ENCODE measurements around the gene PTGES2.
A peak's percentile ranks its signal among the peaks of the same experiment; 100 is the strongest.

PTGES2 gene

DNA sequence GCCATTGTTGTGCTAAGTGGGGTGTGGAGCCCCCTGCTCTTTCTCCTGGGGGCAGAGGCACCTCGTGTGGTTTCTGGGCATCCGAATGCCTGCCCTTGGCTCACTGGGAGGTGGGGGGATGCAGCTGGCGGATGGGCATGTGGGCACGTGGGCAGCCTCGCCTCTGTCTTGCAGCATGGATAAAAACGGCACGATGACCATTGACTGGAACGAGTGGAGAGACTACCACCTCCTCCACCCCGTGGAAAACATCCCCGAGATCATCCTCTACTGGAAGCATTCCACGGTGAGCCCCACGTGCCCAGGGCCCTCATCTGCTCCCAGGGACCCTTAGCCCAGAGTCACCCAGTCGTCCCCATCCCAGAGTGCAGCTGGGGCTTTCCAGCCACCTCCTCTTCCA lies 25.3 kb downstream of the PTGES2 start:
- DNase-seq, result no peak

DNA sequence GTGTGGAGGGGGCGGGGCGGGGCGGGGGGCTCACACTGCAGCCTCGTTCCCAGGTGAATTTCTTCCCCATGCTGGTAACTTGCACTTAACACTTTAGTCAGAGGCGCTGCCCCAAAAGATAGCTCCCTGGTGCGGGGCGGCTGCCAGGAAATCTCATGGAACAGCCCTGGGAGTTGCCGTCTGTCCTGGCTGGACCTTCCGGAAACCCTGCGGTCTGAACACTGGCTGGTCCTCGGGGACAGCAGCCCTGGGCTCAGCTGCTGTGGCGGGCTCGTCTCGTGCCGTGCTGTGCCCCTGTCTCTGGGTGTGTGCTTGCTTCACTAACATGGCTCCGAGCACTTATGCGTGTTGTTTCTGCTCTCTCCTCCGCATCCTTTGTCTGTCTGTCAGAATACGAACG lies 25.8 kb downstream of the PTGES2 start:
- no peak for DNase-seq

DNA sequence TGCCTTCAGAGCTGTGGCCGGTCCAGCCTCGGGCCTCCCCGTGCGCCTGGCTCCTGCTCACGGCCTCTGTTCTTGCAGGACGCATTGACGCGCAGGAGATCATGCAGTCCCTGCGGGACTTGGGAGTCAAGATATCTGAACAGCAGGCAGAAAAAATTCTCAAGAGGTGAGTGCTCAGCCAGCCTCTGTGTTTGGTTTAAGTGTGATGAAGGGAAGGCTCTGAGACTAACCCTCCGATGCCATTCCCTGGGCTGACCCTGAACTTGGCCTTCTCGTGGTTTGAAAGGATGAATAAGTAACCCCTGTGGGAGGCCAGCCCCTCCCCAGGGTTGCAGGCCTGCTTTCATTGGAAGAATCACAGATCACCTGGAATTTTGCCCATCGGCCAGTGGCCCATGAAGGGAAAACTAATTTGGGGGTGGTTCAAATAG lies 26.3 kb downstream of the PTGES2 start:
- no peak for DNase-seq

DNA sequence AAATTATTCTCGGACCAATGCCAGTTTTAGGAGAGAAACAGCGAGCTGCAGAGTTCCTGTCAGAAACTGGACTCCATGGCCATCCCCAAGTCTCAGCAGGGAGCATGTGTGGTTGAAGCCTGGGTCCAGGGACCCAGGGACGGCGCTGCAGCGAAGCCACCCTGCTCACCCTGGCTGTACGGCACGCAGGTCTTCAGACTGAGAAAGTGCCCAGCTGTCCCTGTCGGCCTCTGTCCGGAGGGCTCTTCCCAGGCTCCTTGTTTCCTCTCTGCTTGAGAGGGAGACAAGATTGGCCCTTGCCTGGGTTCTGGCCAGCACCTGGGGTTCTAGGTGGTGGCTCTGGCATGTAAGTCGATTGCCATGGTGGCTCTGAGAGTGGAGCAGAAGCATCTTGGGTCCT lies 26.9 kb downstream of the PTGES2 start:
- no peak for DNase-seq

DNA sequence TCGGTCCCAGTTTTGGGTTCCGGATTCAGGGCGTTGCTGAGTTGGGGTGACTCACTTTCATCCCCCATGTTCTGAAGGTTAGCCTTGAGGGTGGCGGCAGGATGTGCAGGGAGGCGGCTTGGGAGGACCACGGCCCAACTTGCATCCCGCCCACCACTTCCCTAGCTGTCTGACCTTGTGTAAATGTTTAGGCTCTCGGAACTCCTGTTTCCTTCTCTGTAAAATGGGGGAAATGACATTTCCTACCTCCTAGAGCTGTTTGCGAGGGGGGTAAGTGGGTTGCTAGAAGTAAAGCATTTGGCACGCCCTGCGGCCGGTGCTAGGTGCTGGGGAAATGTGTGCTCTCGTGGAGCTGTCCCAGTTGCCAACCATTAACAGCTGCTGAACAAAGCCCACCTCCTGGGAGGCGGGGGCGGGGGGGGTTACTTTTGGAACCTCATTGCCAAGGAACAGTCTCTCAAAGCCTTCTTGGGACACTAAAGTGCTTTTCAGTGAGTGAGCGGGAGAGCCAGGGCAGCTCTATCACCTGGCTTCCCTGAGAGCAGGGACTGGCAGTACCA lies 27.5 kb downstream of the PTGES2 start:
- no peak for DNase-seq

DNA sequence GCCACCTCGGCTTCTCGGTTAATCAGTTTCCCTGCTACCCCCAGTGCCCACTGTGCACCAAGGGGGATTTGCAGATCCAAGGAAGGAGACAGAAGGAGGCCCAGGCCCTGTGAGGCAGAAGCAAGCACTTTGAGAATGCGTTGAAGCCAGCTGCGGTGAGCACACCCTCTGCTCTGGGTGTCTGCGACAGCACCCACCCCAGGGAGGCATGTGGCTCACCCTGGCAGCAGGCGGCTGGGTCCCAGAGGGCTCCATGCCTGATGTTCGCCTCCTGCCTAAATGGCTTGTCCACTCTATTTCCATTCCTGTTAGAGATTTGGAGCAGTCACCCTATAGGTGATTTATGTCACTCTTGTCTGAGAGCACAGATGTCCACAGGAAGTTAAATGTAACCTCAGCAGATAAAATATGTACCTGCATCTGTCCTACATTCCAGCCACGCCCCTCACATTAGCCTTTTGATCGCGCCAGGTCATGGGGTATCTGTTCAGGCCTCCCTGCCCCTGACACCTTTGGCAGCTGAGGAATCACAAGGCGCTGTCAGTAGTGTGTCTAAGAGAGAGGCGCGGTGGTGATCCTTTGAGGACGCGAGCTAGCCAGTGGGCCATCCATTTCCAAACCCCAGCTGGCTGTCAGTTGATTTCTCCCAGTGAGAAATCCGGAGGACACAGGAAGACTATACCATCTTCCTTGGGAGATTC lies 28.1 kb downstream of the PTGES2 start:
- DNase-seq, result no peak

DNA sequence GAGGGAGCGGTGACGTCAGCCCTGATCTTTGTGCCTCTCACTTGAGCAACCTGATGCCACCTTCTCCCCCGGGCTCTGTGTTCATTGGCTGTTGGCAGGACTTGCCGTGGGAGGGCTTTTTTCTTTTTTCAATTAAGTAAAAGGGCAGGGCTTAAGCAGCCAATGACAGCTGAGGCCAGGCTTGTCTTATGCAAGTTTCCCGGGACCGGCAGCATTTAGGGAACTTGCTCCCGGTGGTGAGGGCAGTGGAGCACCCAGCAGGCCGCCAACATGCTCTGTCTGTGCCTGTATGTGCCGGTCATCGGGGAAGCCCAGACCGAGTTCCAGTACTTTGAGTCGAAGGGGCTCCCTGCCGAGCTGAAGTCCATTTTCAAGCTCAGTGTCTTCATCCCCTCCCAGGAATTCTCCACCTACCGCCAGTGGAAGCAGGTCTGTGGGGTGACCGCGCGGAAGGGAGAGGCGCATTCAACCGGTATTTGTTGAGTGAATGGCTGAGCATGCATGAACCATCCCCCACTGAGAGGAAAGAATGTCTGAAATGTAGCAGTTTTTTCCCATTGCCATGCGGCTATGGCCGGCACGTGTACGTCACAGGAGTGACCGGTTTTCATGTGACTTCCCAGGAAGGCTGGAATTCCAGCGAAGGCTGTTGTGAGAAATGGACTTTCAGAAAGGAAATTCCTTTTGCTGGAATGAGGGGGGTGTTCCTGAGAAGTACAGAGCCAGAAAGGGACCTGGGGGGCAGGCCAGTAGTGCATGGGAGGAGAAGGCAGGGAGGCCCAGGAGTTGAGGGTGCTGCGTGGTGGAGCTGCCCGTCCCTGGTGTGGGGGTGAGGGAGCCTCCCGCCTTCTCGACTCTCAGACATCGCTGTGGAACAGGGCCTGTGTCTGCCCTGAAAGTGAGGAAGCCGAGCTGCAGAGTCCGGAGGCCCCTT lies 29.0 kb downstream of the PTGES2 start:
- peak; percentile 68 for DNase-seq

DNA sequence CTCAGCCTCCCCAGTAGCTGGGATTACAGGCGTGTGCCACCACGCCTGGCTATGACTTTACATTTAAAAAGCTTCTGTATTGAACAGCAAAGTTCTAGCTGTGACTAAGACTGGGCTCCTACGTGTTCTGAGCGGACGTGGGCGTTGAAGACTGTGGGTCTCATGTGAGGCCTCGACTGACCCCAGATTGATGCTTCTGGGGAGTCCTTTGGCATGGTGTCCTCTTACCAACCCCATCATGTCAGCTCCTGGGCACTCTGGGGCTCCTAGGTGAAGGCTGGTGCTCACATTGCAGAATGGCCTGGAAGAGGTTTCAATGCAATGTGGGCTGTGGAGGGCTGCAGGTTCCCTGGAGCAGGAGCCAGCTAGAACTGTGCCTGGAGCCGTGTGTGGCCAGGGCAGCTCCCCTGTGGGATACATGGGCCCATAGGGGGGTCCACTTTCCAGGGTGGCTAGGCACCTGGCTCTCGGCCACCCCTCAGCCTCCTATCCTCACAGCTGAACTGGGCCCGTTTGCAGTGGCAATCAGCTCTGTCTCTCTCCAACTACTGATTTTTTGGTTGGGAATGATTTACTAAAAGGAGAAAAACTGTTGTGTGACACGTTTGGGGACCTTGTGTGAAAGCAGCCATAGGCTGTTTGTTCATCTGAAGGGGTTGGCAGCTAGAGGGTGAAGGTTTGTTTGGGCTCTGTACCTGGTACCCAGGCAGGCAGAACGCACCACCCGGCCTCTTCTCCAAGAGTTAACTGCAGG lies 29.8 kb downstream of the PTGES2 start:
- DNase-seq, result no peak

DNA sequence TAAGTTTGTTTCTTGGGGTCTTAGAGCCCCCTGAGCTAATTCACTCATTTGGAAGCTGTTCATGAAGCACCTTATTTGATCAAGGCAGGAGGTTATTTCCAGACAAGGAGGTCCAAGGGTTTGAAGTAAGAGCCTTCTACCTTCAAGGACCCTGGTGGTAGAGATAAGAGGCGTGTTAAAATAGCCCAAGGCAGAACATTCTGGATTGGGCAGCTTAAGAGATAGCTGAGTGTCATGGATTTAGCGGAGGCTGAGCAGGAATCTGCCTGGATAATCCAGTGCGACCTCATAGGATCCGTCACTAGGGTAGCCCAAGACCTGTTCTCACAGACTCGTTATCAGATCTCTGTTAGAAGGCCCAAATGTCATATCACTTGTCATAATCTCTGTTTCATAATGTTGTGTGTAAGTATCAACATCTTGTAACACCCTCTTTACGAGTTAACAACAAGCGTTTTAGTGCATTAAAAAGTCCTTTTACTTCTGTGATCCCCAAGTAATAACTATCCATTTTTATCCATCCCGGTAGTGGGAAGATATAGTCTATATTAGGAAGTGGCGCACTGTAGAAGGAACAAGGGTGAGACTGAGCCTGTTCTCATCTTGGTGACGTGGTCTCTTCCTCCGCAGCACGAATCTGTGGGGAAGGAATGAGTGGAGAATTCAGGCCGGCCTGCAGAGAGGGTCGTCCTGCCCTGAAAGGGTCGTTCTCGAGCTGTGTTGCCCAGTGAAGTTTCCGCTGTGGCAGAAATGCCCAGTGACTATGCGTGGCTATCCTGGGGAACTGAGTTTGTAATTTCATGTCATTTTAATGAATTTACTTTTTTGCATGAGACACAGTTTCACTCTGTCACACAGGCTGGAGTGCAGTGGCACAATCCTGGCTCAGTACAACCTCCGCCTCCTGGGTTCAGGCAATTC lies 30.7 kb downstream of the PTGES2 start:
- DNase-seq, result no peak

DNA sequence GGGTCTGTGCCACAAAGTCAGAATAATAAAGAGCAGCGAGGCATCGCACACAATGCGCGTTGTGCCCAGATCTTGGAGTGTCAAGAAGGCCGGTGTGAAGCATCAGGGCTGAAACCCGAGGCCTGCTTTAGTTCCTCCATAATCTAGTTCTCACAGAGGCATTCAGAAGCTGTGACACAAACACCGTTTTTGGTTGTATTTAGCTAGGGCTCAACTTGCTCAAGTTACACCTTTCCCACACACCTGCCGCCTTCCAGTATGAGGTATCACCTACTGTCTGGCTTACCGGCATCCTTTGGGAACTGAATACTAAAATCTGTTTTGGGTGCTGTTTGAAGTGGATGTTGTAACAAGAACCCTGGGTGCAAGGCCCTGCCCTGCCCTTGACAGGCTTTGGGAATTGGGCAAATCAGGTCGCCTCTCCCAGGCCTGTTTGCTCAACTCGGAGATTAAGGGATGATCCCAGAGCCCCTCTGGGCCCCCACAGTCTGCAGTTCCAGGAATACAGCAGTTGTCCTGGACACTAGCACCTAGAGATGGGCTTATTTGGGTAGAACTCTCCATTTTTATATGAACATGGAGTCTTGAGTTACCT lies 32.5 kb downstream of the PTGES2 start:
- no peak for DNase-seq

DNA sequence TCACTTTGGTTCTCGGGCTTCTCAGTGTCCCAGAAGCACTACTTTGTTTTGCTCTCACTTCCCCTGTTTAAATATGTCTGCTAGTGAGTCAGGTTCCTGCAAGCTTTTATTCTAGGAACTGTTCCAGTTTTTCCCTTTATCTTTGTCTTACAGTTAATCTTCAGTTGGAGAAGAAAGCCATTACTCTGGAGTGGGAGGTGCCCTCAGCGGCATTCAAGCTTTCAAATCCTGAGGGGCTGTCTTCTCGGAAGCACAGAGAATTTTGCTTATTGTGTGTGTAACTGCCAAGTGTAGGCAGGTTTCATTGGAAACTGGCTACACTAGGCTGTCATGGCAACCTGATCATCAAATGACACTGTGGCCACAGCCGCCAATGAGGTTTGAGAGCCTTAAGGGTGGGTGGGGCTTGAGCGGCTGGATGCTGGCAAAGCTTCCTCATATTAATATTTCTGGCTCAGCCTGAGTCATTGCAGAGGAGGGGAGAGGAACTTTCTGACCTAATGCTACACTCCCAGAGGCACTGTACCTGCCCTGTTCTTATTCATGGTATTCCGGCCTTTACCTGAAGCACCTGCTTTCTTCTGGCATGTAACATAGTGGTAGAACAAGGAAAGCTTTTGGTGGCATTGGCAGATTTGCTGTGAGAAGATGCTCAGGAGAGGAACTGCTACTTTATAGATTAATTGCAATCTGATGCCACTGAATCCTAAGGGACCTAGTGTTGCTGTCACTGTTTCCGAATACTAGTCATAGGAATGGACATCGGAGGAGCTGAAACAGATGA lies 33.2 kb downstream of the PTGES2 start:
- peak; percentile 68 for DNase-seq

DNA sequence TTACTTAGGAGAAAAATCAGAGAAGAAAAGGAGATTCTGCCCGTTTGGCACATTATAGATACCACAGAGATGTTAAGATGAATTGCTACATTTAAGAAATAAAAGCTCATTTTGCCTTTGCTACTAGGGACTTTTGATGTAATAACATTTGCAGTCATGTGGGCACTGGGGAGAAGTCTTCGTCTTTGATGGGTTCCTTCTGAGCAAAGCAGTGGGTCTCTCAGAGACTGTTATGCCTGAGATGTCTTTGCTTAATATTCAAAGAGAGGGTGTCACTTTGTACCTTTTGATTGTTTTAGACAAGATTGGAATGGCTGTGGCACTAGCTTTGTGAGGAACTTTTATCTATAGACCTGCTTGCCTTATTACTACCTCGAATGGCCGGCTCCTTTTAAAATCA lies 34.5 kb downstream of the PTGES2 start:
- no peak for DNase-seq

DNA sequence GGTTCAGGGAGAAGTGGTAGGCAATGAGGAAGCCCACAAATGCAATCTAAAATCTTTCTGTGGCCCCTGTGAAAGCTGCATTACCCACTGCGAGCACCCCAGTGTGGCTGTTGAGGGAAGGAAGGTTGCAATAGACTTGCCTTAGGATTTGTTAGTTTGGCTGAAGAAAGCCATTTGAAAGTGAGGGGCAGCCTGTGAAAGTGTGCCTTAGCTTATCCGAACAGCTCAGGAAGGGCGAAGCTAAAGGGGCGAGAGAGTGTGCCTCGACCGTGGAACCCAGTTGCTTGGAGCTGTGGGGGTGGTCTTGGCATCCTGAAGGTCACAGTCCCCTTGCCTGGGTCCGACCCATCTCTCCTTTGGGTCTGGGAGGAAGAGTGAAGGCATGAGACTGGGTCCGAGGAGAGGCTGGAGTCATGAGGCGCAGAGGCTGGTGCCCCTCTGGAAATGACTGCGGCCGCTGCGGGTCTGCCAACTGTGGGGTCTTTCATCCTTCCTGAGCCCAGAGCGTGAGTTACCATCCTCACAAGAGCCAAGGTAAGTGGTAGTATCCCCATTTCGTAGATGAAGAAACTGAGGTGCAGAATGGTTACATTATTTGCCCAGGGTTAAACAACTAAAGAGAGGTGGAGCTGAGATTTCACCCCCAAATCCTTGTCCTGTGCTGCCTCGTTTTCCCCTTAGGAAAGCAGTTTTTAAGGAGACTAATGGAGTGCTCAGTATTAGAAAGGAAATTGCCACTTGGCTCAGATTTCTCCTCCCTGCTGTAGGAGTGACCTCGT lies 35.1 kb downstream of the PTGES2 start:
- no peak for DNase-seq

DNA sequence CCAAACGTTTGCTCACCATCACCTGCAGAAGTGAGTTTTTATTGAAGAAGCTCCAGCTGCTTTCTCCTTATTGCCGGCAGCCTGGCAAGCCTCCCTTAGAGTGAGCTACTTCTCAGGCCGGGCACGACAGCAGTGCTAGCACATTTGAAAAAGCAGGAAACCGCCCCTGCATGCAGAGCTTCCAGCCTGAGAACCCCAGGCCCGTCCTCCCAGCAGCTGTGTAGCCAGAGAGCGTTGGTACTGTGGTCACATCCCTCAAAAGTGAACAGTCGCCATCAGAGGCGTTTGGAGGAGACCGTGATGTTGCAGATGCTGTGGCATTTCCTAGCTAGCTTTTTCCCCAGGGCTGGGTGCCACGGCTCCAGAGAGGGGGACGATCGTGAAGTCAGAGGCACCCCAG lies 36.0 kb downstream of the PTGES2 start:
- no peak for DNase-seq

DNA sequence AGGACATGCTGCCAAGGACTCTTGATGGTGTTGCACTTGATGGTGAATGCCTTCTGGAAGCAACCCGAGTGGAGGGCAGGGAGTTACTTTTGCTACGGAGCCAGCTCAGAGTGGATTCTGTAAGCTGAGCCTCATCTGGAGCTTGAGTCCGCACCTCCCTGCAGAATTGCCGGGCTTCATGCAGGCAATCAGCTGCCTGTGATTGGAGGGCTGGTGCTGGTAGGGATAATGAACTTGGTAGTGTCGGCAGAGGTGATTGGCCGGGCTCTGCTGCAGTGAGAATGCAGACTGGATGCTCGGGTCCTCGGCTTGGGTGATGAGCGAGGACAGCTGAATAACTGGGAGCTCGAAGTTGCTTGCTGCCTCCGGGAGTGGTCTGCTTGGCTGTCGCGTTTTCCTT lies 36.4 kb downstream of the PTGES2 start:
- DNase-seq, result no peak

DNA sequence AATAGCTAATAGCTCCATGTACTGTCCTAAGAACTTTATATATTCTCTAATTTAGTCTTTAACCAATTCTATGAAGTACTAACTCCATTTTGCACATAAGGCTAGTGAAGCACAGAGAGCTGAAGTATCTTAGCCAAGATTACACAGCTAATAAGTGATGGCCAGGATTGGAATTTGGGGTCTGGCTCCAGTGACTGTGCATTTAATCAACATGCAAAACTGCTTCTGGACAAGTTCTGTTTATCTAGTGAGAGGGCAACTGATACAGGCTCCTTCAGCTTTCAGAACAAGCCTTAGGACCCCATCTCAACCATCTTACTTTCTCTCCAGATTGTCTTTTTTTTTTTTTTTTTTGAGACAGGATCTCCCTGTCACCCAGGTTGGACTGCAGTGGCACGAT lies 38.2 kb downstream of the PTGES2 start:
- DNase-seq, result no peak

DNA sequence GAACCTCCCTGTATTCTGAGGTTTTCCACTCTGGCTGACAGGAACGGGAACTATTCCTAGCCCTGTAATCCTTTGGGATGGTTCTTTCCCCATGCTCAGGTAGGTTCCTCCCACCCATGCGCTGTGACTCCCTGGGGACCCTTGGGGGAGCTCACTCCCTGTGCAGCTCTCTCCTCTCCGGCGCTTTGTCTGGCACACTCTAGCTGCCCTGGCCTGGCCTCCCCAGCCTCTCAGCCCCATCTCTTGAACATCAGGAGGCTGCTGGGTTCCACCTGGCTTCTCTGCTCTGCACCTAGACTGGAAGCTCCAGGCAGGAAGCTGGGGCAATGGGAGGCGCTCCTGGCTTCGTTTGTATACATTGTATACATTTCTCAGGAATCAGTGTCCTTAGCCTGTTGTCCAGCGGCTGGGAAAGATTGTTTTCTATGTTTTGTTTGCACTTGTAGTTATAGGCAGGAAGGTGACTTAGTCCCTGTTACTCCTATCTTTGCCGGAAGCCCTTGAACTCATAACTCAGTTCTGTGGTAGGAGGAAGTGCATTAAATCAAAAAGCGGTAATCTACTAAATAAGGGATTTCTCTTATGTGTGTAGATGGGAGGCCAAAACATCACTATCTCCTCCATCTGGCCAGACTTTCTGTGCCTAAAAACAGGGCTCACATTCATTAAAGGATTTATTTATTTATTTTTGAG lies 39.1 kb downstream of the PTGES2 start:
- DNase-seq, result no peak

DNA sequence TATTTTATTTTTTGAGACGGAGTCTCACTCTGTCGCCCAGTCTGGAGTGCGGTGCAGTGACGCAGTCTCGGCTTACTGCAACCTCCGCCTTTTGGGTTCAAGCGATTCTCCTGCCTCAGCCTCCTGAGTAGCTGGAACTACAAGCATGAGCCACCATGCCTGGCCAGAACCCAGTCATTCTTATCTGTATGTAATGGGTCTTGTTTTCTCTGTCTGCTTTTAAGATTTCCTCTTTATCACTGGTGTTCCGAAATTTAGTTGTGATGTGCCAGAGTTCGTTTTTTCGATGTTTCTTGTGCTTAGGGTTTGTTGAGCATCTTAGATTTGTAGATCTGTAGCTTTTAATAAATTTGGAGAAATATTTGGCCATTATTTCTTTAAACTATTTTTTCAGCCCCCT lies 40.3 kb downstream of the PTGES2 start:
- DNase-seq, result no peak

DNA sequence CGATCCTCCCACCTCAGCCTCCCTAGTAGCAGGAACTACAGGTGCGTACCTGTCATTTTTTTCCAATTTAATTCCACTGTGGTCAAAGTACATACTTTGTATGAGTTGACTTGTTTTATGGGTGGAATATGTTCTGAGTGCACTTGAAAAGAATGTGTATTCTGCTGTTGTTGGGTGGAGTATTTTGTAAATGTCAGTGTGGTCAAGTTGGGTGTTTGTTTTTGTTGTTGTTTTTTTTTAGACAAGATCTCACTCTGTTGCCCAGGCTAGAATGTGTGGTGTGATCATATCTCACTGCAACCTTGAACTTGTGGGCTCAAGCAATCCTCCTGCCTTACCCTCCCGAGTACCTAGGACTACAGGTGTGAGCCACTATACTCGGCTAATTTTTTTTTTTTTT lies 41.6 kb downstream of the PTGES2 start:
- DNase-seq, result no peak
